Neural crest cell (in vitro differentiated cells): Measurements from ENCODE around the gene PHEX. TPM values are rescaled to one million over a fixed set of nuclear protein-coding genes. Genes with fewer than 3 reads are reported as not detected.

ENCODE experiments used
- DNase-seq: peaks from one replicate; pipeline ENCODE4 v3.0.0; 2021; ENCODE audit warnings: low read depth, mixed read lengths, low spot score
- H3K27ac Mint-ChIP-seq: one replicate; pipeline ENCODE4 v1.8.0; 2021; ENCODE audit warnings: mild to moderate bottlenecking, mixed read lengths; ENCODE audit not compliant: unreplicated experiment
- H3K27me3 Mint-ChIP-seq: 2 replicates; pipeline ENCODE4 v1.8.0; 2021; ENCODE audit warnings: low read depth, mild to moderate bottlenecking, mixed read lengths
- H3K36me3 Mint-ChIP-seq: 2 replicates; pipeline ENCODE4 v1.8.0; 2021; ENCODE audit warnings: low read depth, mild to moderate bottlenecking, mixed read lengths
- H3K4me1 Mint-ChIP-seq: 2 replicates; pipeline ENCODE4 v1.8.0; 2021; ENCODE audit warnings: mixed read lengths
- H3K4me3 Mint-ChIP-seq: one replicate; pipeline ENCODE4 v1.8.0; 2021; ENCODE audit warnings: mild to moderate bottlenecking, mixed read lengths
- H3K9me3 Mint-ChIP-seq: 2 replicates; pipeline ENCODE4 v1.8.0; 2021; ENCODE audit warnings: mixed read lengths
- CTCF ChIP-seq: fragments of 200-600 bp; sonication (generic); conservative IDR thresholded peaks from 2 replicates; pipeline ENCODE4 v1.5.0; 2021; ENCODE audit warnings: antibody characterized with exemption, mild to moderate bottlenecking
- long read RNA-seq: library from polyadenylated mRNA; unstranded; transcript quantifications from one replicate; pipeline ENCODE4 v2.0.0, GENCODE V29; 2020
- total RNA-seq: library from RNA; stranded (reverse); gene quantifications from 2 replicates; pipeline ENCODE4 v1.2.1, GENCODE V29; 2021

Gene PHEX
- 0.47 and 0.57 TPM in 2 replicates for total RNA-seq
- long read RNA-seq, partial matches to known transcripts = 0 of 3 reads
- long read RNA-seq, other reads (novel, unspliced or antisense) = 3 of 3 reads

- H3K9me3 Mint-ChIP-seq = peaks cover 2% of the 10 kb centered on the region
- DNase-seq = no peak
- no peak within 1 kb of the TSS for H3K27ac Mint-ChIP-seq
- H3K4me3 Mint-ChIP-seq = no peak within 1 kb of the TSS
- no peaks in the 10 kb centered on the region for H3K27me3 Mint-ChIP-seq
- H3K4me1 Mint-ChIP-seq = peaks cover 26% of the 10 kb centered on the region
- TF ChIP-seq CTCF = no peak
- H3K36me3 Mint-ChIP-seq = no peaks in the 10 kb centered on the region
These were observed at the start of gene PHEX for GRCh38 chrX:22032084-22032483. Gene PHEX (plus strand): TSS chrX:22032325. CDS start chrX:22033006, 681 bp downstream.

- H3K36me3 Mint-ChIP-seq = peaks cover 23% of the 10 kb centered on the region
- DNase-seq = peak; percentile 84
- H3K9me3 Mint-ChIP-seq = no peaks in the 10 kb centered on the region
- H3K4me1 Mint-ChIP-seq = peaks cover 16% of the 10 kb centered on the region
- H3K27me3 Mint-ChIP-seq = no peaks in the 10 kb centered on the region
- H3K27ac Mint-ChIP-seq = no peak overlapping the region
- peak; percentile 100 for TF ChIP-seq CTCF
- H3K4me3 Mint-ChIP-seq = peak overlapping the region; percentile 12
These were observed 46.8 kb upstream of the PHEX start for GRCh38 chrX:21985332-21985777.

- H3K9me3 Mint-ChIP-seq = no peaks in the 10 kb centered on the region
- no peak for TF ChIP-seq CTCF
- H3K4me3 Mint-ChIP-seq = no peak overlapping the region
- DNase-seq = no peak
- H3K36me3 Mint-ChIP-seq = peaks cover 30% of the 10 kb centered on the region
- H3K27me3 Mint-ChIP-seq = no peaks in the 10 kb centered on the region
- H3K4me1 Mint-ChIP-seq = peaks cover 17% of the 10 kb centered on the region
- no peak overlapping the region for H3K27ac Mint-ChIP-seq
These were observed 45.5 kb upstream of the PHEX start for GRCh38 chrX:21986596-21986995.

GRCh38 chrX:21989384-21989783 lies 42.7 kb upstream of the PHEX start:
- Mint-ChIP-seq H3K27ac (no peak overlapping the region), H3K9me3 (no peaks in the 10 kb centered on the region), H3K36me3 (peaks cover 36% of the 10 kb centered on the region), H3K4me3 (no peak overlapping the region), H3K27me3 (no peaks in the 10 kb centered on the region), H3K4me1 (peaks cover 32% of the 10 kb centered on the region)
- no peak for TF ChIP-seq CTCF
- DNase-seq = no peak

- Mint-ChIP-seq H3K4me3 (no peak overlapping the region), H3K9me3 (no peaks in the 10 kb centered on the region), H3K4me1 (peaks cover 34% of the 10 kb centered on the region), H3K36me3 (peaks cover 40% of the 10 kb centered on the region), H3K27me3 (no peaks in the 10 kb centered on the region), H3K27ac (no peak overlapping the region)
- no peak for DNase-seq
- TF ChIP-seq CTCF = no peak
These were observed 41.3 kb upstream of the PHEX start for GRCh38 chrX:21990832-21991231.
